GM06990 (cell line): ENCODE results near the gene PRR36.

ENCODE experiments used
- DNase-seq: peaks from one replicate; pipeline ENCODE4 v3.0.0-alpha.2; 2011; ENCODE audit not compliant: insufficient read length; ENCODE audit errors: extremely low read depth
- H3K27me3 ChIP-seq: replicated peaks from 2 replicates; pipeline ENCODE4 v1.6.0; 2011; ENCODE audit warnings: low read length; ENCODE audit not compliant: control insufficient read depth, insufficient read depth
- H3K36me3 ChIP-seq: 2 replicates; pipeline ENCODE4 v1.5.1; 2011; ENCODE audit warnings: low read length; ENCODE audit not compliant: control insufficient read depth, insufficient read depth
- H3K4me3 ChIP-seq: replicated peaks from 2 replicates; pipeline ENCODE4 v1.5.1; 2011; ENCODE audit warnings: low read depth, mild to moderate bottlenecking, control low read depth, low read length
- CTCF ChIP-seq: IDR thresholded peaks from 2 replicates; pipeline ENCODE4 v1.5.1; 2011; ENCODE audit warnings: low read length, control low read depth, mild to moderate bottlenecking, inconsistent platforms; ENCODE audit not compliant: insufficient read depth, poor library complexity, severe bottlenecking

PRR36 gene

GRCh38 chr19:7851623-7852500, 22.3 kb downstream of the PRR36 start:
- Histone ChIP-seq H3K27me3 (no peaks in the 10 kb centered on the region), H3K36me3 (no peaks in the 10 kb centered on the region), H3K4me3 (no peak overlapping the region)
- no peak for DNase-seq
- TF ChIP-seq CTCF: no peak

GRCh38 chr19:7850945-7851622, 23.1 kb downstream of the PRR36 start:
- no peaks in the 10 kb centered on the region for H3K27me3 ChIP-seq
- H3K36me3 ChIP-seq: no peaks in the 10 kb centered on the region
- DNase-seq: no peak
- no peak overlapping the region for H3K4me3 ChIP-seq
- no peak for TF ChIP-seq CTCF

GRCh38 chr19:7850000-7850813, 24.0 kb downstream of the PRR36 start:
- Histone ChIP-seq H3K4me3 (no peak overlapping the region), H3K36me3 (no peaks in the 10 kb centered on the region), H3K27me3 (no peaks in the 10 kb centered on the region)
- TF ChIP-seq CTCF: no peak
- no peak for DNase-seq

GRCh38 chr19:7849631-7849999, 24.6 kb downstream of the PRR36 start:
- Histone ChIP-seq H3K4me3 (no peak overlapping the region), H3K36me3 (no peaks in the 10 kb centered on the region), H3K27me3 (no peaks in the 10 kb centered on the region)
- no peak for DNase-seq
- no peak for TF ChIP-seq CTCF

GRCh38 chr19:7848779-7849457, 25.3 kb downstream of the PRR36 start:
- no peak for DNase-seq
- TF ChIP-seq CTCF: no peak
- Histone ChIP-seq H3K4me3 (no peak overlapping the region), H3K27me3 (no peaks in the 10 kb centered on the region), H3K36me3 (no peaks in the 10 kb centered on the region)
